NT2/D1 (cell line): ENCODE data around the gene DCT.

Experiments used
- YY1 ChIP-seq: IDR thresholded peaks from 2 replicates; pipeline ENCODE4 v1.6.1; 2011; ENCODE audit not compliant: insufficient read length, insufficient read depth
- ZNF274 ChIP-seq: IDR thresholded peaks from 2 replicates; pipeline ENCODE4 v1.6.1; 2011; ENCODE audit warnings: mild to moderate bottlenecking, low read depth, low read length

DNA sequence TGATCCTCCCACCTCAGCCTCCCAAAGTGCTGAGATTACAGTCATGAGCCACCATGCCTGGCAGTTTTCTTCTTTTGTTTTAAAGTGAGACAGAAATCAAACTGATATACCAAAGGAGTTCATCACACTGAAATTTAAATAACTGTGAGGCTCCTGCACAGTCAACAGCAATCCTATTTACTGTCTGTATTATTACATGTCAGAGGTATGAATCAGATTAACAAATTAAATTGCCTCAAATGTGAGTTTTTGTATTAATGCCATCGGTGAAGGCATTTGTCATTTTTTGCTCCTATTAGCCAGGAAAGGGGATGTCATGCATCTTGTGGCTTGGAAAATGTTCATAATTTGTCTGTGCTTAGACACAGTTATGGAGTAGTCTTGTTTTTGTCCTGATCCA lies 20.4 kb downstream of the DCT start:
- TF ChIP-seq YY1 (no peak), ZNF274 (no peak)
